Measurements from ENCODE around the gene IL31RA.

IL31RA gene

GRCh38 chr5:55908804-55909203, 57.6 kb downstream of the IL31RA start:
- TF ChIP-seq ZFX (IDR thresholded peaks at IDR 0.05) (no peak), CTCF (conservative IDR thresholded peaks at IDR 0.05) (no peak)
- H3K27ac ChIP-seq: no peak overlapping the region

GRCh38 chr5:55911784-55912653, 60.9 kb downstream of the IL31RA start:
- TF ChIP-seq CTCF (conservative IDR thresholded peaks at IDR 0.05) (no peak), ZFX (IDR thresholded peaks at IDR 0.05) (no peak)
- no peak overlapping the region for H3K27ac ChIP-seq

GRCh38 chr5:55913466-55914413, 62.6 kb downstream of the IL31RA start:
- H3K27ac ChIP-seq: no peak overlapping the region

GRCh38 chr5:55914971-55915370, 63.8 kb downstream of the IL31RA start:
- no peak overlapping the region for H3K27ac ChIP-seq
- no peak for TF ChIP-seq CTCF (conservative IDR thresholded peaks at IDR 0.05)
- no peak for TF ChIP-seq ZFX (IDR thresholded peaks at IDR 0.05)

More at GRCh38 chr5:55913466-55914413, 62.6 kb downstream of the IL31RA start:
- TF ChIP-seq ZFX (IDR thresholded peaks at IDR 0.05): no peak
- no peak for TF ChIP-seq CTCF (conservative IDR thresholded peaks at IDR 0.05)

- TF ChIP-seq CTCF (conservative IDR thresholded peaks at IDR 0.05) (no peak), ZFX (IDR thresholded peaks at IDR 0.05) (no peak)
These were observed 64.6 kb downstream of the IL31RA start for GRCh38 chr5:55915783-55916182.

GRCh38 chr5:55916986-55917385, 65.8 kb downstream of the IL31RA start:
- TF ChIP-seq ZFX (IDR thresholded peaks at IDR 0.05) (no peak), CTCF (conservative IDR thresholded peaks at IDR 0.05) (no peak)

More at GRCh38 chr5:55915783-55916182, 64.6 kb downstream of the IL31RA start:
- no peak overlapping the region for H3K27ac ChIP-seq

More at GRCh38 chr5:55916986-55917385, 65.8 kb downstream of the IL31RA start:
- no peak overlapping the region for H3K27ac ChIP-seq

Data from C4-2B (cell line).